Erythroblast (primary cell): Measurements from ENCODE around the gene PITPNC1.

Experiments
- GATA1 ChIP-seq: IDR thresholded peaks from 2 replicates; pipeline ENCODE4 v1.6.1; 2011; ENCODE audit warnings: low read depth, mild to moderate bottlenecking, control low read depth, low read length, moderate library complexity
- POLR2A ChIP-seq: IDR thresholded peaks from 2 replicates; pipeline ENCODE4 v1.6.1; 2011; ENCODE audit warnings: mild to moderate bottlenecking, low read length

DNA sequence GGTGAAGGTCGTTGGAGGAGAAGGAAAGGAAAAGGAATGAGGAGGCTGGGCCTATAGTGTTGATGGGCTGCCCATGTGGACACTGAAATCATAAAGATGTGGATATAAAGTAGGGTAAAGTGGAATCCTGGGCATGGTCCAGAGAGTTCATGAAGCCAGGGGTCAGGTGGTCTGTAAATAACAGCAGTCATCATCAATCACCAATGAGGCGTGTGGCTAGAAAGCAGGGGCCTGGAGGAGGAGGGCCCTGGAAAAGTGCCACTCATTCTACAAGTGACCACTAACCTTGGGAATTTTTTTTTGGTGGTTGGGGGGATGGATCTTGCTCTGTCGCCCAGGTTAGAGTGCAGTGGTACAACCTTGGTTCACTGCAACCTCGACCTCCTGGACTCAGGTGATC, 225.4 kb downstream of the PITPNC1 start:
- TF ChIP-seq POLR2A (no peak), GATA1 (no peak)
